GM23248 (cell line): ENCODE data around the gene CCL19.

ENCODE experiments used
- EZH2 ChIP-seq: fragments of 200-600 bp; sonication (generic); IDR thresholded peaks from 2 replicates; pipeline ENCODE4 v1.6.1; 2018; ENCODE audit warnings: antibody characterized with exemption, mild to moderate bottlenecking; ENCODE audit not compliant: insufficient read depth, poor library complexity, severe bottlenecking
- EZH2phosphoT487 ChIP-seq: fragments of 200-600 bp; sonication (generic); IDR thresholded peaks from 2 replicates; pipeline ENCODE4 v1.6.1; 2018; ENCODE audit warnings: antibody characterized with exemption, moderate library complexity, mild to moderate bottlenecking, low read depth; ENCODE audit not compliant: insufficient read depth

DNA sequence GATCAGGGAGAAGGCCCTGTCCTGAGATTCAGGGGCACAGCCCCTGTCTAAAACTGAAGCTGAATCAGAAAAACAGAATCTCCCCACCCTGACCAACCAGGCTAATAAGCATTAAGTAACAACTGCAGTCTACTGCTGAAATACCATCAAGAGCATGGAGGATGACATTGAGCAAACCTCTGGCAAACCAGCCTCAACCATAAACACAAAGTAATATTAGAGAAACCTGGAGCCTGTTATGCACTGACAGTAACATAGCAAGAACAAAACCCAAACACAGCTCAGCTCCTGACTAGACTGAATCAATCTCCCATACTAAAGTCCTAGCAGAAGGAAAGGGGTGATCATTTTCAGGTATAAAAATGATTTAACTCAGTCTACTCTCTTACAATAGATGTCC lies 43.6 kb upstream of the CCL19 start:
- TF ChIP-seq EZH2: no peak
- TF ChIP-seq EZH2phosphoT487: no peak
